CD4-positive, CD25-positive, alpha-beta regulatory T cell (primary cell): ENCODE measurements around the gene CHODL. TPM values are rescaled to one million over a fixed set of nuclear protein-coding genes. Genes with fewer than 3 reads are reported as not detected.

ENCODE experiments used
- ATAC-seq, 2 donors: fragments of 150-1000 bp; cut with Tn5 transposase; one replicate each; pipeline ENCODE4 v1.10.0; 2021; ENCODE audit warnings: low read depth in 2 of 2, moderate number of reproducible peaks in 2 of 2, moderate library complexity in 1 of 2
- DNase-seq, 3 donors: peaks; one replicate each; pipeline versions ENCODE4 v3.0.0 to v3.0.0-alpha.2; 2012 to 2022; ENCODE audit warnings: mixed read lengths in 1 of 3
- H3K27ac ChIP-seq: one replicate; pipeline ENCODE4 v1.7.0; 2013; ENCODE audit warnings: mild to moderate bottlenecking, low read length; ENCODE audit not compliant: insufficient read depth, poor library complexity, severe bottlenecking
- H3K27me3 ChIP-seq: one replicate; pipeline ENCODE4 v1.7.0; 2013; ENCODE audit warnings: low read length; ENCODE audit not compliant: control insufficient read depth, insufficient read depth
- H3K36me3 ChIP-seq: one replicate; pipeline ENCODE4 v1.7.0; 2013; ENCODE audit warnings: mild to moderate bottlenecking, low read length, moderate library complexity; ENCODE audit not compliant: control insufficient read depth, insufficient read depth
- H3K4me1 ChIP-seq: 2 replicates; pipeline ENCODE4 v1.7.0; 2013; ENCODE audit warnings: mild to moderate bottlenecking, low read length; ENCODE audit not compliant: insufficient read depth, control insufficient read depth, poor library complexity, severe bottlenecking
- H3K4me3 ChIP-seq: one replicate; pipeline ENCODE4 v1.7.0; 2013; ENCODE audit warnings: low read depth, mild to moderate bottlenecking, low read length, moderate library complexity
- H3K9me3 ChIP-seq, 2 experiments: 1 replicate in 1 of 2; 2 replicates in 1 of 2; pipeline ENCODE4 v1.7.0; 2013; ENCODE audit warnings: low read length in 2 of 2, mild to moderate bottlenecking in 1 of 2, moderate library complexity in 1 of 2; ENCODE audit not compliant: control insufficient read depth in 2 of 2
- H3K27ac Mint-ChIP-seq, 3 donors: one replicate each; pipeline ENCODE4 v1.8.0; 2020 to 2022; ENCODE audit warnings: mild to moderate bottlenecking in 3 of 3, mixed read lengths in 3 of 3, moderate library complexity in 2 of 3
- H3K27me3 Mint-ChIP-seq: one replicate; pipeline ENCODE4 v1.8.0; 2022; ENCODE audit warnings: mild to moderate bottlenecking, mixed read lengths
- H3K36me3 Mint-ChIP-seq: one replicate; pipeline ENCODE4 v1.8.0; 2020; ENCODE audit warnings: mixed read lengths
- H3K4me1 Mint-ChIP-seq, 4 donors: one replicate each; pipeline ENCODE4 v1.8.0; 2020 to 2022; ENCODE audit warnings: mixed read lengths in 4 of 4, mild to moderate bottlenecking in 1 of 4
- H3K4me3 Mint-ChIP-seq, 4 donors: one replicate each; pipeline ENCODE4 v1.8.0; 2020 to 2022; ENCODE audit warnings: mild to moderate bottlenecking in 4 of 4, mixed read lengths in 4 of 4, moderate library complexity in 3 of 4
- H3K9me3 Mint-ChIP-seq, 7 donors: one replicate each; pipeline ENCODE4 v1.8.0; 2020 to 2022; ENCODE audit warnings: mixed read lengths in 7 of 7, mild to moderate bottlenecking in 3 of 7, moderate library complexity in 2 of 7
- polyA plus RNA-seq, 4 donors: library from polyadenylated mRNA; unstranded; fragments of 300-500 nt; fragmentation: Illumina TruSeq; gene quantifications; one replicate each; pipeline ENCODE4 v1.2.3, GENCODE V29; 2021
- total RNA-seq: library from RNA; stranded (reverse); gene quantifications from one replicate; pipeline ENCODE4 v1.2.3, GENCODE V29; 2022

Gene CHODL
- total and polyA plus RNA-seq, 5 donors from 2014 or later: 0.40 to 0.44 TPM; not detected in 3

GRCh38 chr21:18265944-18266343 lies 21.3 kb downstream of the CHODL start:
- DNase-seq (no peak), ATAC-seq (no peak)
- Mint-ChIP-seq H3K9me3 (peaks cover 0 to 11% (median 7%) of the 10 kb centered on the region in 7 donors), H3K27ac (no peak overlapping the region), H3K36me3 (no peaks in the 10 kb centered on the region), H3K4me3 (no peak overlapping the region), H3K4me1 (peaks cover 0 to 2% (median 0%) of the 10 kb centered on the region in 4 donors), H3K27me3 (no peaks in the 10 kb centered on the region)
- Histone ChIP-seq H3K9me3 (no peaks in the 10 kb centered on the region), H3K27me3 (no peaks in the 10 kb centered on the region), H3K27ac (no peak overlapping the region), H3K36me3 (no peaks in the 10 kb centered on the region), H3K4me3 (no peak overlapping the region), H3K4me1 (no peaks in the 10 kb centered on the region)

- Histone ChIP-seq H3K27ac (no peak overlapping the region), H3K4me3 (no peak overlapping the region), H3K4me1 (no peaks in the 10 kb centered on the region), H3K9me3 (no peaks in the 10 kb centered on the region), H3K27me3 (no peaks in the 10 kb centered on the region), H3K36me3 (no peaks in the 10 kb centered on the region)
- DNase-seq (no peak), ATAC-seq (no peak)
- no peaks in the 10 kb centered on the region for H3K27me3 Mint-ChIP-seq
- H3K4me1 Mint-ChIP-seq: peaks cover 0 to 2% (median 0%) of the 10 kb centered on the region in 4 donors
- H3K36me3 Mint-ChIP-seq: no peaks in the 10 kb centered on the region
- no peak overlapping the region for H3K4me3 Mint-ChIP-seq
- H3K9me3 Mint-ChIP-seq: peaks cover 0 to 11% (median 7%) of the 10 kb centered on the region in 7 donors
- H3K27ac Mint-ChIP-seq: no peak overlapping the region
These were observed 22.9 kb downstream of the CHODL start for GRCh38 chr21:18267496-18267895.

- no peak overlapping the region for H3K4me3 ChIP-seq
- peaks cover 0 to 2% (median 0%) of the 10 kb centered on the region in 4 donors for H3K4me1 Mint-ChIP-seq
- no peaks in the 10 kb centered on the region for H3K27me3 ChIP-seq
- H3K4me1 ChIP-seq: no peaks in the 10 kb centered on the region
- peaks cover 0 to 11% (median 6%) of the 10 kb centered on the region in 7 donors for H3K9me3 Mint-ChIP-seq
- H3K36me3 ChIP-seq: no peaks in the 10 kb centered on the region
- no peak overlapping the region for H3K27ac Mint-ChIP-seq
- no peak overlapping the region for H3K27ac ChIP-seq
- no peak overlapping the region for H3K4me3 Mint-ChIP-seq
- DNase-seq (no peak), ATAC-seq (no peak)
- H3K36me3 Mint-ChIP-seq: no peaks in the 10 kb centered on the region
- no peaks in the 10 kb centered on the region for H3K9me3 ChIP-seq
- H3K27me3 Mint-ChIP-seq: no peaks in the 10 kb centered on the region
These were observed 24.3 kb downstream of the CHODL start for GRCh38 chr21:18268906-18269305.

DNA sequence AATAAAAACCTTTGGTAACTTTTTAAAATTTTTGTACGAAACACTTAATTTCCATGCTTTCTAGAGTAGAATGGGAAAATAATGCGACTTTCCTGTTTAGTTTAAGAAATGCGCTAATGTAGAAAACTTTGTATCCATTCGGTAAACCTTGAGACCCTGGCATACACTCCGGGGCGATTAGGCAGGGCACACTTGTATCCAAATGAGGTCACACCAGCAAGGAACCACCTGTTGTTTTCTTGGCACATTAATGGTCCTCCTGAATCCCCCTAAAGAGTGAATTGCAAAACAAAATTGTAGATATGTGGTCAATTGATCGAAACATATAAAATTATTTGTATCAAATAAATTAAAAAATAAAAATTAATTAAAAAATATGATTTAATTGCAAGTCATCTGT lies 25.2 kb downstream of the CHODL start:
- Mint-ChIP-seq H3K27me3 (no peaks in the 10 kb centered on the region), H3K27ac (no peak overlapping the region)

DNA sequence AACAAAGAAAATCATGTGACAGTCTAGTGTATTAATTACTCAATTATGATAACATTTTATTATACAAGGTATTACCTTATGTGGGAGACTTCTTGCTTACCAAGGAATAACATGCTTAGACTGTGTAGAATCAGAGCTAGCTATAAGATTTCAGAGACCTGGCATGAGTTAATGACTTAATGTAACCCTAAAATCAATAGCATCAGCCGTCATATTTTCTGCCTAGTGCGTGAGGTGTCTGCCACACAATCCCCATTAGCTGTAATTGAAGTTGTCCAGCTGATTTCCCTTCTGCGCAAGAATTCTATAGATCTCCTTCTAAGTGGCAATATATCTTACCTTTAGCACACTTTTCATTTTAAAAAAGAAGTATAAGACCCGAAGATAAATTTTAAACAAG lies 28.8 kb downstream of the CHODL start:
- H3K36me3 Mint-ChIP-seq: no peaks in the 10 kb centered on the region
- Histone ChIP-seq H3K4me1 (no peaks in the 10 kb centered on the region), H3K36me3 (no peaks in the 10 kb centered on the region), H3K9me3 (no peaks in the 10 kb centered on the region), H3K27ac (no peak overlapping the region), H3K4me3 (no peak overlapping the region), H3K27me3 (no peaks in the 10 kb centered on the region)
- ATAC-seq (no peak), DNase-seq (no peak)
- no peak overlapping the region for H3K4me3 Mint-ChIP-seq
- no peaks in the 10 kb centered on the region for H3K27me3 Mint-ChIP-seq
- H3K27ac Mint-ChIP-seq: no peak overlapping the region
- peaks cover 0 to 7% (median 2%) of the 10 kb centered on the region in 7 donors for H3K9me3 Mint-ChIP-seq
- no peaks in the 10 kb centered on the region for H3K4me1 Mint-ChIP-seq

More for the DNA sequence above, 25.2 kb downstream of the CHODL start:
- Histone ChIP-seq H3K4me3 (no peak overlapping the region), H3K4me1 (no peaks in the 10 kb centered on the region), H3K9me3 (no peaks in the 10 kb centered on the region), H3K27me3 (no peaks in the 10 kb centered on the region), H3K36me3 (no peaks in the 10 kb centered on the region), H3K27ac (no peak overlapping the region)
- no peaks in the 10 kb centered on the region for H3K36me3 Mint-ChIP-seq
- no peaks in the 10 kb centered on the region for H3K4me1 Mint-ChIP-seq
- DNase-seq (no peak), ATAC-seq (no peak)
- no peak overlapping the region for H3K4me3 Mint-ChIP-seq
- H3K9me3 Mint-ChIP-seq: peaks cover under 1 to 8% (median 4%) of the 10 kb centered on the region in 7 donors

DNA sequence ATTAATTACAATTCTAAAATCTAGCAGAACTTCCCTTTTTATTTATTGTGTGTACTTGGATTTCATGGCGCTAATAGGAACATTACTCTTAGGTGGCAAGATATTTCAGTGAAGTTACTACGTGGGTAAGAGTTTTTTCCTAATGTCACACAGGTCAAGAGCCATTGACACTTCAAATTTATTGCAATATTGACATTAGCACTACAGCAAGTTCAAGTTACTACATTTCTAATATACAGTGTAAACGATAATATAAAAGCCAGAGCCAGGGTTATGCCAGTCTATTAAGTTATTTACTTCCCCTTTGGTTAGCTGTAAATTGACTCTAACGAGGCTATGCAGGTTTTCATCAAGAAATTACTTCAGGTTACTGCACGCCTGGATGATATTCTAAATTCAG lies 29.7 kb downstream of the CHODL start:
- H3K27ac ChIP-seq: no peak overlapping the region
- H3K36me3 ChIP-seq: no peaks in the 10 kb centered on the region
- H3K9me3 ChIP-seq: no peaks in the 10 kb centered on the region
- Mint-ChIP-seq H3K27me3 (no peaks in the 10 kb centered on the region), H3K27ac (no peak overlapping the region), H3K36me3 (no peaks in the 10 kb centered on the region), H3K4me3 (no peak overlapping the region), H3K4me1 (no peaks in the 10 kb centered on the region), H3K9me3 (peaks cover 0 to 5% (median 0%) of the 10 kb centered on the region in 7 donors)
- no peaks in the 10 kb centered on the region for H3K4me1 ChIP-seq
- no peak overlapping the region for H3K4me3 ChIP-seq
- DNase-seq (no peak), ATAC-seq (no peak)
- H3K27me3 ChIP-seq: no peaks in the 10 kb centered on the region

DNA sequence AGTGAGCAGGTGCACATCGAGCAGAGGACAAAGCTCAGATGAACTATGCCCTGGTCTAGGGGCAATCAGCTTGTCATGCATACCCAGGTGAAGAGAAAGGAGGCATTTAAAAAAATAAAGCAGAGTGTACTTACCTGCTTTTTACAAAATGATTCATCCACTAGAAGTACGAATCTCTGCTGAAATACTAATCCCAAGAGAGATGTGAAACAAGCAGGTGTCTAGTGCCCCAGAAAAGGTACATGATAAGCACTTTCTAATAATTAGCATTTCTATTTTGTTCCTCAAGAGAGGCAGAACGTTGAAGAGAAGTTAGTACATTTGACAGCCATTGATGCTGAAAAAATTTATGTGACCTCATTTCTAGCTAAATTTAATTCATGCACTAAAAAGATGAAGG lies 31.1 kb downstream of the CHODL start:
- H3K9me3 ChIP-seq: no peaks in the 10 kb centered on the region
- Mint-ChIP-seq H3K27ac (no peak overlapping the region), H3K4me1 (no peaks in the 10 kb centered on the region), H3K36me3 (no peaks in the 10 kb centered on the region), H3K27me3 (no peaks in the 10 kb centered on the region), H3K9me3 (peaks cover 0 to 5% (median 2%) of the 10 kb centered on the region in 7 donors), H3K4me3 (no peak overlapping the region)
- no peak overlapping the region for H3K27ac ChIP-seq
- H3K27me3 ChIP-seq: no peaks in the 10 kb centered on the region
- ATAC-seq: no peak
- no peaks in the 10 kb centered on the region for H3K4me1 ChIP-seq
- DNase-seq: no peak
- no peaks in the 10 kb centered on the region for H3K36me3 ChIP-seq
- H3K4me3 ChIP-seq: no peak overlapping the region

- Histone ChIP-seq H3K27ac (no peak overlapping the region), H3K4me1 (no peaks in the 10 kb centered on the region), H3K4me3 (no peak overlapping the region), H3K27me3 (no peaks in the 10 kb centered on the region), H3K9me3 (no peaks in the 10 kb centered on the region), H3K36me3 (no peaks in the 10 kb centered on the region)
- no peak overlapping the region for H3K4me3 Mint-ChIP-seq
- no peaks in the 10 kb centered on the region for H3K4me1 Mint-ChIP-seq
- no peaks in the 10 kb centered on the region for H3K27me3 Mint-ChIP-seq
- H3K36me3 Mint-ChIP-seq: no peaks in the 10 kb centered on the region
- ATAC-seq (no peak), DNase-seq (no peak)
- H3K9me3 Mint-ChIP-seq: peaks cover 0 to 8% (median 7%) of the 10 kb centered on the region in 7 donors
- H3K27ac Mint-ChIP-seq: no peak overlapping the region
These were observed 40.7 kb downstream of the CHODL start for GRCh38 chr21:18285379-18285778.
